GM11168 (cell line): ENCODE measurements around the gene SF3A2.
"Not testable (repeated sequence)": the region's sequence is repeated elsewhere in the genome, so short reads cannot be mapped to it uniquely, and the experiment has no call there.

ENCODE experiments used
- in situ Hi-C: fragments of 300-500 bp; cut with MboI; formaldehyde crosslinking; loops from one replicate; pipeline ENCODE4 v1.12.0; 2022; ENCODE audit warnings: low sequenced_read_pairs; ENCODE audit not compliant: unreplicated experiment

SF3A2 gene, protein sequence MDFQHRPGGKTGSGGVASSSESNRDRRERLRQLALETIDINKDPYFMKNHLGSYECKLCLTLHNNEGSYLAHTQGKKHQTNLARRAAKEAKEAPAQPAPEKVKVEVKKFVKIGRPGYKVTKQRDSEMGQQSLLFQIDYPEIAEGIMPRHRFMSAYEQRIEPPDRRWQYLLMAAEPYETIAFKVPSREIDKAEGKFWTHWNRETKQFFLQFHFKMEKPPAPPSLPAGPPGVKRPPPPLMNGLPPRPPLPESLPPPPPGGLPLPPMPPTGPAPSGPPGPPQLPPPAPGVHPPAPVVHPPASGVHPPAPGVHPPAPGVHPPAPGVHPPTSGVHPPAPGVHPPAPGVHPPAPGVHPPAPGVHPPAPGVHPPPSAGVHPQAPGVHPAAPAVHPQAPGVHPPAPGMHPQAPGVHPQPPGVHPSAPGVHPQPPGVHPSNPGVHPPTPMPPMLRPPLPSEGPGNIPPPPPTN

DNA sequence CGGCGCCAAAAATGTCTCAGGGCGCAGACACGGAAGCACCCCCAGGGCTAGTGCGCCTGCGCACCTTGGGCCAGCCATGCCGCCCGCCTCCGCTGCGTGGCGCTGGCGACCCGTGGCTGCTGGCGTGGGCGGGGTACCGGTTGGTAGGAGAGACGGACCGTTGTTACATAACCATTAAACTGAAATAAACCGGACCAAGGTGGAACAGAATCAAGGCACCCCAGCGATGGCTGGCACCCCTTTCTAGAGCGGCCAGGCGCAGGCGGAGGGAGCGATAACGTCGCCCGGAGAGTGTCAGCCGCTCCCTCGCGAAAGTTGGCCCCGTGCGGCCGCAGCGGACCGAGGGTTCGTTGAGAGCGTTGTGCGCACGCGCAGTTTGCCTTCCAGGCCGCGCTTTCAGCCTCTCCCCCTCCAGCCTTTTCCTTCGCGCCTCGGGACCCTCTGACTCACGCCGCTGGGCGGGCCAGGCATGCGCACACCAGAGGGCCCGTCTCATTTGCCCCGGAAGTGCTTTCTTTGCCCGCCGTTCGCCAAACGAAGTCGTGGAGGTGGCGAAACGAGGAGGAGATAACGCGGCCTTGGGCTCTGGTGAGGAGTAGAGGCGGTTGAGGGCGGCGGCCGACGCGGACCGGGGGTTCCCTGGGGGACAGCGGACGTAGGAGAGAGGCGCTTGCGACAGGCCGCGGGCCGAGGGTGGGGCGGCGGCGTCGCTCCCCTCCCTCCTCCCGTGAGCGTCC lies at the start of gene SF3A2, which contains the start of gene PLEKHJ1:
Gene SF3A2, plus strand, starts transcription at position 511 of the 737 bp plus-strand sequence. CDS start 6,595 bp downstream, outside the sequence.
Gene PLEKHJ1, minus strand, starts transcription at position 16 of the 737 bp plus-strand sequence. CDS start 81 bp downstream, outside the sequence.
- in situ Hi-C loops, result no loop called here

DNA sequence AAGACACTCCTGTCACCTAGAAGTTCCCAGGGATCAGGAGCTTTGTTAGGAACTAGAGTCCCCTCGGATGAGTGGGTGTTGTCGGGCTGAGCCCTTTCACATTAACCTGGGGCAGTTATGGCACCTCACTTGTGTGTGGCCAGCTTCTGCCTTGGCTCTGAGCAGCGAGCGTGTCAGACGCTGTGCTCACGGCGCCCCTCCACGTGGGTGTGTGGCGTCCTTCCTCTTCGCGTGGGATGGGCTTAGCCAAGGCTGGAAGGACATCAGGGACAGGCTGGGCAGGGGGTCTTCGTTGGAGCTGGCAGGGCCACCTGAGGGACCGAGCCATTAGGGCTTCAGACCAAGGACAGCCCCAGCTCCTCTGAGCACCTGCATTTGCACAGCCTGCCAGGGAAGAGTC lies 49.5 kb upstream of the SF3A2 start:
- in situ Hi-C loops, result no loop called here

DNA sequence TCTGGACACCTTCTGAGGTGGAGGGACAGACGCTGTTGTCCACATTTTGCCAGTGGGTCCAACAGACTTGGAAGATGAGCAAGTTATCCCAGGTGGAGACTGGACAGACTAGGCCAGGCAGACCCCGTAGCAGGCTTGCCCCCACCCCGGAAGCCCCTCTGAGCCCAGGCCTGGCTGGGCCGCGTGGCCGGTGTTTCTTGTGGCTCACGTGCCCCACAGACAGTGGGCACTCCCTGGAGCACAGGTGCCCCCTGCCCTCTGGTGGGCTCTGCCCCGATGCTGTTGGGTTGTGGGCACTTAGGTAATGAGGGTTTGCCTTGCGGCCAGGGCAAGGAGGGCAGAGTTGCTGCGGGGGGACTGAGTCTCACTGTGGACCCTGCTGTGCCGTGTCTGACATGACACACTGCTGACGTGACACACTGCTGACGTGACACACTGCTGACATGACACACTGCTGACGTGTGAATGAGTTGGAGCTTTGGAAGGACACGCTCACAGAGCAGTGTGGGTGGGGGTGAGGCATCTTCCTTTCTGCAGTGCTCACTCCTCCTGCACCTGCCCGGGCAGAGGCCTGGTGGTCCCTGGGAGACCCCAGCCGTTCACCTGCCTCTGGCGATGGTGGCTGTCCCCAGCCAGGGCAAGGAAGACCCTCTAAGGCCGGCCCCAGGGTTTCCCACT lies 47.8 kb upstream of the SF3A2 start:
- in situ Hi-C loops, result no loop called here

DNA sequence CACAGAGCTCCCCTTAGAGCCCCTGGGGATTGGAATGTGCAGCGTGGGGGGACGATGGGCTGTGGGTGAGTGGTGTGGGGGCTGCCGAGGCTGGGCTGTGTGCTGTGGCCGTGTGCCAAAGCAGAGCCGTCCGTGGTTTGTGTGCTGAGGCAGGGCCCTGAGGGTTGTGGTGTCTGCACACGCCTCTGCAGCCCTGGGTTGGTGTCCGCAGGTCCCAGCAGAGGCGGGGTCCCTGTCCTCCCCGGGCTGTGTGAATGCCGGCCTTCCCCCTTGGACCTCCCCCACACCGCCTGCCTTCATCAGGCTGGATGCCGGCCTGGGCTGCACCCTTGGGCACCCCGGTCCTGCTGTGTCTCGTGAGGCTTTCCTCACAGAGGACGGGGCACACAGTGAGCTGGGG lies 46.7 kb upstream of the SF3A2 start:
- in situ Hi-C loops, result no loop called here

DNA sequence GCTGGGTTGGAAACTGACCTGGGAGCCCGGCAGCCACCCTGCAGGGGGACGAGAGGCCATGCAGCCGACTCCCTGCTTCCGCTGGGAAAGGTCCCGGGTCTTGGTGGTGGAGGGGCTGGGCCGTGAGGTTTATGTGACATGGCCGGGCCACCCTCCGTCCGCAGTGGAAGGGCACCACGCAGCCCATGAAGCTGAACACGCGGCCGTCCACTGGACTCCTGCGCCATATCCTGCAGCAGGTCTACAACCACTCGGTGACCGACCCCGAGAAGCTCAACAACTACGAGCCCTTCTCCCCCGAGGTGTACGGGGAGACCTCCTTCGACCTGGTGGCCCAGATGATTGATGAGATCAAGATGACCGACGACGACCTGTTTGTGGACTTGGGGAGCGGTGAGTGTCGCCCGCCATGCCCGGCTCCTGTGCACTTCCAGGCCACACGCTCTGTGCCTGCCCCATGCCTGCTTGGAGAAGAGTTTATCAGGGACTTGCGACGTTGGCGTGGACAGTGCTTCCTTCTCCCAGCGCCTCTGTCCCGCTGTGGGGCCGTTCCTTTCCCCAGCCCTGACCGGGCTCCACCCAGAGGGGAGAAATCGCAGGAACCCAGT lies 45.7 kb upstream of the SF3A2 start:
- in situ Hi-C loops, result no loop called here

DNA sequence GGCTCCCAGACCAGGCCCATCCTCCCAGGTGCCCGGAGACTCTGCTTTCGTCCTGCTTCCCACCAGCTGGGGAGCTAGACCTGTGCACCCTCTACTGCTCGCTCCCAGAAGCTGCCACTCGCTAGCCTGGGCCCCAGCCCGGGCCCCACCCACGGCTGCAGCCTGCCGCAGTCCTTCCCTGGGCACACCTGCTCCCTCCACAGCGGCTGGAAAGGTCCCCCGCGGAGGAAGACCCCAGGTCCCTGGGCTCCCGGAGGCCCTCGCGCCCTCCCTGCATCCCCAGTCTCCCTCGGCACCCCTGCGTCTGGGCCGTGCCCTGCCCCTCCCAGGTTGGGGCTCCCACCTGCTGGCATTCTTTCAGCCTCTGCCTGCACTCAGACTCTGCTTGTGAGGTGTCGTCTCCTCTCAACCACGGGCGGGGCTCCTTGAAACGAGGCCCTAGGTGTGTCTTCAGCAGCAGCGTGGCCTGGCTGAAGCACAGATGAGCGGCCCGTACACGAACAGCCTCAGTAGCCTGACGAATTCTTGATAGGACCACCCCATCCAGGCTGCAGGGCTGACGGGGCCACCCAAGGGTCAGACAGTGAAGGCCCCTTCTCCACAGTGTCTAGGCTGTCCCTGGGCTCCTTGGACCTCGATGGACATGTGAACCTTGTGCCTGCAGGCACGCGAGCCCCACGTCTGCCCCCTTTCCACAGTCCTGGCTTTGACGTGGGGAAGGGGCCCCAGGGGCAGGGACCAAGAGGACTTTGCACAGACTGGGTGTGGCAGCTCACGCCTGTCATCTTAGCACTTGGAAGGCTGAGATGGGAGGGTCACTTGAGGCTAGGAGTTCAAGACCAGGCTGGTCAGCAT lies 44.9 kb upstream of the SF3A2 start:
- in situ Hi-C loops, result no loop called here

DNA sequence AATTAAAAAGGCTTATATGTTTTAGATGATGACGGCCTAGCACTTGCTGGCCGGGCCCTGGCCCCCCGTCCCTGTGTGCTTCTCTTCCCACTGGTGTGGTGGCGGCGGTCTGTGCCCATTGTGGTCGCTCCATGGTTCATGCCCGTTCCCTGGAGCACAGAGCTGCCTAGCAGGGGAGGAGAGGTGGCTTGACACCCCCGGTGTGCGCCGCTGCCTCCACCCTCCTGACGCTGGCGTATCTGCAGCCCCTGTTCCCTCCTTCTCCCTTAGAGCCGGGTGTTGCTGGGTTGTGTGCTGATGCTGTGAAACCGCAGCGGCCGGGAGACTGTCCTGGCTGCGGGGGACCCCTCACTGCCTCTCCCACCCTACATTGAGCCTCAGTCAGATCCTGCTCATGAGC lies 43.8 kb upstream of the SF3A2 start:
- in situ Hi-C loops, result no loop called here

DNA sequence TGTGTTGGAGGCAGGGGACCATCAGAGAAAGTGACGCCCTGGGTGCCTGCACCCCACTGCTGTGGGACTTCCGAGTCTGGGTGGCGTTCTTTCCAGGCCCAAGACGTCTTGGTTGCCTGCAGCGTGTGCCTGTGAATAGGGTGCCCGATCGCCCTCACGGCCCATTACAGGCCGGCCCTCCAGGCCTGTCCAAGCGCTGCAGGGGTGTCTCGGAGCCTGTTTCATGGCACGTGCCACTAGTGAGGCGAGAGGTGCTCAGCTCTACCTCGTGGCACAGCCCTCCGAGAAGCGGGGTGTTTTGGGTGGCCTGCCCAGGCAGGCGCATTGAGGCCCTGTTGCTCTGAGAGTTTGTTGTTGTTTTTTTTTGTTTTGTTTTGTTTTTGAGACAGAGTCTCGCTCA lies 42.8 kb upstream of the SF3A2 start:
- in situ Hi-C loops, result no loop called here

DNA sequence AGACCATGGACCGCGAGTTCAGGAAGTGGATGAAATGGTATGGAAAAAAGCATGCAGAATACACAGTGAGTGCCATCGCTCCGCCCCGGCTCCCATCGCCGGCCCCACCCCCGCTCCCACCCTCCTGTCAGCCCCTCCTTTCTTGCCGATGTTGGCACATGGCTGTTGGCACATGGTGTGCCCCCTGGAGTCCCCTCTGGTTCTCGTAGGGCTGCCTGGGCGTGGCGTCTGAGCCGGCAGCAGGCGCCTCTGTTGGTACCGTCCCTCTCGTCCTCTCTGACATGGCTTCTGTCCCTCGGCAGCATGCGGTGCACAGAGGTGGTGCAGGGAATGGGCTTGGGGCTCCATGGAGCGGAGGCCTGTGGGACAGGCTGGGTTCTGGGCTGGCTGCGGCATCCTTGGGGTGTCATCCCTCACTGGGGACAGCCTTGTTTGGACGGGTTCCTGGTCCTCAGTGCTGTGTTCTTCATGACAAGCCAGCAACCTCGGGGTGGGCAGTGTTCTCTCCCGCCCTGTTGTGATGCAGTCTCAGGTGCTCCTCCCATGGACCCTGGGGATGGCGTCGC lies 42.0 kb upstream of the SF3A2 start:
- in situ Hi-C loops, result no loop called here

DNA sequence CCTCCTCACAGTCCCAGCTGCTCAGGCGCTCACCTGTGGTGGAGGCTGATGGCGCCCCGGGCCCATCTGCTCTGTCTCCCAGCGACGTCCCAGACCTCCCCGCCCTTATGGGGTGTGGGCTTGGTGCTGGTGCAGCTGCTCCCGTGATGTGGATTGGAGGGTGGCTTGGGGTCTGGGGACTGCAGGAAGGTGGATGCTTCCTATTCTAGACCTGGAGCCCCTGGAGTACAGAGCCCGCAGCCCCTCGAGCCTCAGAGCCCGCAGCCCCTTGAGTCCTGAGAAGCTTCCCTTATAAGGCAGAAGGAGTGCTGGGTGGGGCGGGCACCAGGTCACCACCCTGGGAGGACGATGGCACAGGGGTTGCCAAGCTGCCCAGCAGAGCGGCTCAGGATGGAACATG lies 41.3 kb upstream of the SF3A2 start:
- in situ Hi-C loops, result no loop called here

DNA sequence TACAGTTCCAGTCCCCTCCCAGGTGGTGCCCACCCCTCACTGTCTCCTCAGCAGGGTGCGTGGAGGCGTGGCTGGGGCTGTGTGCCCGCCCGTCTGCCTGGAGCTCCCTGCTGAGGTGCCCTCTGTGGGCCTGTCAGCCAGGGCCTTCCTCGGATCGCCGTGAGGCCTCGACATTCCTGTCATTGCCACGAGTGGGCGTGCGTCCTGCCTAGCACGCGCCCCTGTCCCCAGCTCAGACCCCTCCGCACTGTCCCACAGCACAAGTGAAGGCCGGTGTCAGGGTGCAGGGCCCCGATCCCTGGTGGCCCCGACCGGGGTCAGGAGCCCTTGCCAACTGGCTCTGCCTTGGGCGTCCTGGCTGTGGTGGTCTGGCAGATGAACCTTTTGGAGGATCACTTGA lies 40.7 kb upstream of the SF3A2 start:
- in situ Hi-C loops, result no loop called here

DNA sequence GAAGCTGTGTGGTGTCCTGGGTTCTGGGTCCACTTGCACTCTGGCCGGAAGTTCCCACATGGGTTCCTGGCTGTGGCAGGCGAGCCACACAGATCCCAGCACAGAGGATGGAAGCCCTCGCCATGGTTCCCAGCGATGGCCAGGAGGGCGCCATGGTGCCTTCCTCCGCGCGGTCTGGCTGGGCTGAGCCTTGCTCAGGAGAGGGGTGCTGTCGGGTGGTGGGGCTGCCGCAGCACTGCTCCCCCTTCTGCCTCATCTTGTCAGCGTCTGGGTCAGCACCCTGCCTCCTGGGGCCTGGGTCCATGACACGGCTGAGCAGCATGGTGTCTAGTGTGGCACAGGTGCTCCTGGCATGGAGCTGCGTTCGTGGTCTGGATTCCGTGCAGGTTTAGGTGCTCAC lies 39.4 kb upstream of the SF3A2 start:
- in situ Hi-C loops, result no loop called here

DNA sequence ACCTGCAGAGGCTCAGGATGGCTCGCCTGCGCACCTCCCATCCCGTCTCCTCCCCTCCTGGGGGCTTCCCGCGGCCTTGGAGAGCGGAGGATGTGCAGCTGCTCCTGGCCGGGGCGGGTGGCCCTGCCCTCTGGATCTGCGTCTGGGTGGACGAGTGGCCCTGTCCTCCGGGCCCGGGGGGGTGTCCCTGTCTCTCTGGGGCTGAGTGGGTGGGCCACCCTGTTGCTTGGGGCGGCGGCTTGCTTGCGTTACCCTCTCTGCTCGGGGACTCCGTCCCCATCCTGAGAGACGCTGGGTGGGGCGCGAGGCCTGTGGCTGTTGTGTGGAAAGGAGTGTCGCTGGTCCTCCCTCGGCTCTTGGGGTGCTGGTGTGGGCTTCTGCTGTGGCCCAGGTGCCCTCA lies 38.3 kb upstream of the SF3A2 start:
- in situ Hi-C loops, result no loop called here

DNA sequence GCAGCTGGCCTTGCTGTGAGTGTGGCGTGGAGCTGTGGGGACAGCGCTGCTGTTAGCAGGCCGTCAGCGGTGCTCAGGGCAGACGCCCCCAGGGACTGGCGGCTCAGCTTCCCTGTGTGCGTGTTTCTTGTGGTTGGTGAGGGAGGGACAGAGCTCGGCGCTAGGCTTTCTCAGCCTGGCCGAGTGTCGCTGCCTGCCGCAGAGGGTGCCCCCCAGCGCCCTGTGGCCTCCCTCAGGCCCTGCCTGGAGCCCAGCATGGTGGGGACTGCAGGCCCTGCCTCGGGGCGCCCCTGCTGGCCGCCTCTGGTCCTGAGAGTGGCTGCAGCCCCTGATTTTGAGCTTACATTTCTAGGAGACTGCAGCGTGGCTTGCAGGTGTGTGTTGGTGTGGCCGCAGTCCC lies 37.4 kb upstream of the SF3A2 start:
- in situ Hi-C loops, result no loop called here

DNA sequence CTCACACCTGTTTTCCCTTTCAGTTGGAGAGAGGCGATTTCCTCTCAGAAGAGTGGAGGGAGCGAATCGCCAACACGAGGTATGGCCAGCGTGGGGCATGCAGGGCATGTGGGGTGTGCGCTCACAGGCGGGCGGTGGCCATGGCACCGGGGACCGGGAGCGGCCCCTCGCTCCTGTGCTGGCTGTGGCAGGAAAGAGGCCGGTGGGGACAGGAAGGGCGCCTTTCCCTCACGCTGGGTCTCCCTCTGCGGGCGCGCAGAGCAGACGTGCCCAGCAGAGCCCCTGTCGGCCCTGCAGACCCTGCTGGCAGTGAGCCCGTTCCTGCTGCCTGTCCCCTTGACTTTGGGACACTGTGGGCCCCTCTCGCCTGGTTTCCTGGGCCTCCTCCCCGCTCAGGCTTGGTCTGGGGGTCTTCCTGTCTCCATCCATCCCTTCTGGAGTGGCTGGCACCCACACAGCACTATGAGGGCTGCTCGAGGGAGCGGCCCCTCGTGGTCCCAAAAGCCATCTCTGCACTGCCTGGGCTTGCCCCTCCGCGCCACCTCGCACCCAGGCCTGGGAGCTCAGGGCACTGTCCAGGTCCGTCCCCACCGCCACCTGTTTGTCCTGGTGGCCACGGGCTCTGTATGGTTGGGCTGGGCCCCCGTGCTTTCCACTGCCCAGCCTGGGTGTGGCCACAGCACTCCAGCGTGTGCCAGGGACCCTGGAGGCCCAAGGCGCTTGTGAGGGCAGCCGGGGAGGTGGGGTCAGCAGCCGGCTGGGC lies 36.6 kb upstream of the SF3A2 start:
- in situ Hi-C loops, result no loop called here

DNA sequence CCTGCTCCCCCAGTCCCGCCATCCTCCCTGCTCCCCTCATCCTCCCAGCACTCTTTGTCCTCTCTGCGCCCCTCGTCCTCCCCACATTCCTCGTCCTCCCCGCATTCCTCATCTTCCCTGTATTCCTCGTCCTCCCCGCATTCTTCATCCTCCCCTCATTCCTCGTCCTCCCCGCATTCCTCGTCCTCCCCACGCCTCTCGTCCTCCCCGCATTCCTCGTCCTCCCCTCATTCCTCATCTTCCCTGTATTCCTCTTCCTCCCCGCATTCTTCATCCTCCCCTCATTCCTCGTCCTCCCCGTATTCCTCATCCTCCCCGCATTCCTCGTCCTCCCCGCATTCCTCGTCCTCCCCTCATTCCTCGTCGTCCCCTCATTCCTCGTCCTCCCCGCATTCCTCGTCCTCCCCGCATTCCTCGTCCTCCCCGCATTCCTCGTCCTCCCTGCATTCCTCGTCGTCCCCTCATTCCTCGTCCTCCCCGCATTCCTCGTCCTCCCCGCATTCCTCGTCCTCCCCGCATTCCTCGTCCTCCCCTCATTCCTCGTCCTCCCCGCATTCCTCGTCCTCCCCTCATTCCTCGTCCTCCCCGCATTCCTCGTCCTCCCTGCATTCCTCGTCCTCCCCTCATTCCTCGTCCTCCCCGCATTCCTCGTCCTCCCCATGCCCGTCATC lies 35.9 kb upstream of the SF3A2 start:
- in situ Hi-C loops, result not testable (repeated sequence)

DNA sequence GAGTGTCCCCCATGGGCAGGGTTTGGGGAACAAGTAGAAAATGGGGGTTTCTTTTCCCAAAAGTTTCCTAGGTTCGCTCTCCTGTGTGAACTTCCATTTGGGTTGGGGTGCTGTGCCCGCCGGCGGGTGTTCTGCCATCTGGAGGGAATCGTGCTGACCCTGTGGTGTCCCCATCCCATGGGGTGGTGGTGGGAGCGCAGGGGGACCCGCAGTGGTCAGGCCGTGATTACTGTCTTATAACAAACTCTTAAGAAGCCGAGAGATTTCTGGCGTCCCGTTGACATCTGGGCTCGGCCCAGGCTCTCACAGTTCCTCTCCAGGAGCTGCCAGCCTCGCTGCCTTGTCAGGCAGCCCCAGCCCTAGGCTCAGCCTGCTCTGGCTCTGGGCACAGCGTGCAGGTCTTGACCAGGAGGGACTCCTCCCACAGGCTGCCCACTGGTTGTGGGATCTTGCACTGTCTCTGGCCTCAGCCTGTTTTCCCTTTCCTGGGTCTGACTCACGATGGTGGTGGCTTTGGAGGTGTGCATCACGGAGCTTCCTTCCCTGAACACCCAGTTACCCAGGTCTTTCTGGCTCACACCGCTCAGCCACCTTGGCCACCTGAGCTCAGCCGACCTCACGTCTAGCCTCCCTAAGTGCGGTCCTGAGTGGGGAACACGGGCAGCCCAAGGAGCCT lies 35.0 kb upstream of the SF3A2 start:
- in situ Hi-C loops, result no loop called here
